Esophagus squamous epithelium (tissue), 5 donors: Measurements from ENCODE around the gene SMIM24. TPM values are rescaled to one million over a fixed set of nuclear protein-coding genes. Genes with fewer than 3 reads are reported as not detected.

ENCODE experiments used
- DNase-seq: peaks from one replicate; lab custom pipeline; 2025; lab: John Stamatoyannopoulos, UW
- H3K27ac ChIP-seq, 4 donors: fragments of 200-600 bp; sonication (generic); one replicate each; pipeline ENCODE4 v1.5.1; 2016 to 2019; ENCODE audit warnings: mild to moderate bottlenecking in 1 of 4
- H3K27me3 ChIP-seq, 4 donors: fragments of 200-600 bp; sonication (generic); 1 replicate in 3 of 4; 2 replicates in 1 of 4; pipeline versions ENCODE4 v1.5.1 to v1.6.0; 2017 to 2021; ENCODE audit warnings: antibody characterized with exemption in 1 of 4
- H3K36me3 ChIP-seq, 3 donors: fragments of 200-600 bp; sonication (generic); one replicate each; pipeline ENCODE4 v1.5.1; 2016 to 2019
- H3K4me1 ChIP-seq, 3 donors: fragments of 200-600 bp; sonication (generic); one replicate each; pipeline ENCODE4 v1.5.1; 2017 to 2019
- H3K4me3 ChIP-seq, 4 donors: fragments of 200-600 bp; sonication (generic); 1 replicate in 3 of 4; 2 replicates in 1 of 4; pipeline ENCODE4 v1.5.1; 2016 to 2019; ENCODE audit warnings: mild to moderate bottlenecking in 2 of 4, moderate library complexity in 1 of 4
- H3K9me3 ChIP-seq, 3 donors: fragments of 200-600 bp; sonication (generic); one replicate each; pipeline ENCODE4 v1.5.1; 2016 to 2019
- CTCF ChIP-seq, 6 experiments: fragments of 450-650 bp in 4 of 6; fragments of 200-600 bp in 2 of 6; sonication (generic) in 2 of 6; IDR thresholded peaks; one replicate each; pipeline ENCODE4 v1.5.1; 2016 to 2019; ENCODE audit warnings: antibody characterized with exemption in 6 of 6, mild to moderate bottlenecking in 4 of 6, moderate library complexity in 4 of 6
- POLR2A ChIP-seq, 4 donors: fragments of 450-650 bp; IDR thresholded peaks; one replicate each; pipeline ENCODE4 v1.6.1; 2017; ENCODE audit warnings: antibody characterized with exemption in 4 of 4, mild to moderate bottlenecking in 4 of 4, moderate library complexity in 3 of 4
- WGBS, 2 donors: methylation state at CpG; one replicate each; pipeline ENCODE4 v1.1.5; 2018; 5-methylcytosine and 5-hydroxymethylcytosine counted together
- intact Hi-C: fragments of 100-400 bp; cut with DNase I; formaldehyde crosslinking; loops from one replicate; pipeline ENCODE4 v1.15.0; 2022
- total RNA-seq, 4 donors: library from RNA; depleted of rRNA; stranded (reverse); fragments of >200 nt; gene quantifications; one replicate each; pipeline ENCODE4 v1.1.0, GENCODE V29; 2016
- donor health status: DM: yes; HTN: yes; CAD: no.

SMIM24 gene
- total RNA-seq, 4 donors from 2014 or later: not detected

- TF ChIP-seq POLR2A (IDR thresholded peaks at IDR 0.05) (no peak), CTCF (IDR thresholded peaks at IDR 0.05) (no peak)
- no peak for DNase-seq
- Histone ChIP-seq H3K4me1 (peaks cover 0 to 96% (median 14%) of the 10 kb centered on the region in 3 donors), H3K4me3 (no peak overlapping the region), H3K9me3 (no peaks in the 10 kb centered on the region), H3K27me3 (no peaks in the 10 kb centered on the region), H3K36me3 (peaks cover 0 to 60% (median 0%) of the 10 kb centered on the region in 3 donors), H3K27ac (no peak overlapping the region)
- WGBS, 2 donors: 79 to 80% methylated on average over 6 to 7 of the region's 12 CpGs
- intact Hi-C loops: no loop called here
Measured at GRCh38 chr19:3514930-3515329, 34.6 kb upstream of the SMIM24 start.

- DNase-seq: no peak
- H3K36me3 ChIP-seq: peaks cover 0 to 60% (median 0%) of the 10 kb centered on the region in 3 donors
- peaks cover 0 to 96% (median 17%) of the 10 kb centered on the region in 3 donors for H3K4me1 ChIP-seq
- intact Hi-C loops: no loop called here
- TF ChIP-seq CTCF (IDR thresholded peaks at IDR 0.05) (no peak), POLR2A (IDR thresholded peaks at IDR 0.05) (no peak)
- H3K4me3 ChIP-seq: no peak overlapping the region
- H3K27ac ChIP-seq: no peak overlapping the region
- no peaks in the 10 kb centered on the region for H3K27me3 ChIP-seq
- 41 to 88% methylated on average over 3 to 14 of the region's 23 CpGs for WGBS, 2 donors
- H3K9me3 ChIP-seq: no peaks in the 10 kb centered on the region
Measured at GRCh38 chr19:3513229-3514140, 33.2 kb upstream of the SMIM24 start.

- no peaks in the 10 kb centered on the region for H3K27me3 ChIP-seq
- peaks cover 0 to 56% (median 0%) of the 10 kb centered on the region in 3 donors for H3K36me3 ChIP-seq
- no peak overlapping the region for H3K27ac ChIP-seq
- H3K4me3 ChIP-seq: no peak overlapping the region
- H3K4me1 ChIP-seq: peaks cover 3 to 96% (median 23%) of the 10 kb centered on the region in 3 donors
- DNase-seq: no peak
- intact Hi-C loops: no loop called here
- whole genome bisulfite sequencing, 2 donors: 79% methylated on average over 8 of the region's 17 CpGs; no CpG with 5 or more reads in 1 of the 2 donors
- H3K9me3 ChIP-seq: no peaks in the 10 kb centered on the region
- TF ChIP-seq POLR2A (IDR thresholded peaks at IDR 0.05) (no peak), CTCF (IDR thresholded peaks at IDR 0.05) (no peak)
Measured at GRCh38 chr19:3512562-3513228, 32.4 kb upstream of the SMIM24 start.

- no peak overlapping the region for H3K27ac ChIP-seq
- peaks cover 5 to 97% (median 24%) of the 10 kb centered on the region in 3 donors for H3K4me1 ChIP-seq
- no peak for DNase-seq
- H3K4me3 ChIP-seq: no peak overlapping the region
- TF ChIP-seq CTCF (IDR thresholded peaks at IDR 0.05): no peak
- no peak for TF ChIP-seq POLR2A (IDR thresholded peaks at IDR 0.05)
- intact Hi-C loops: no loop called here
- no peaks in the 10 kb centered on the region for H3K27me3 ChIP-seq
- H3K36me3 ChIP-seq: peaks cover 0 to 56% (median 0%) of the 10 kb centered on the region in 3 donors
- no peaks in the 10 kb centered on the region for H3K9me3 ChIP-seq
- 77 to 88% methylated on average over 10 to 17 of the region's 26 CpGs for WGBS, 2 donors
Measured at GRCh38 chr19:3511506-3512251, 31.4 kb upstream of the SMIM24 start.
